Measurements from ENCODE around the gene ERC1.

GRCh38 chr12:1500095-1500801 is 509.2 kb downstream of the ERC1 start:
- TF ChIP-seq EZH2phosphoT487 (IDR thresholded peaks at IDR 0.05; ENCODE audit: borderline replicate concordance, low read length) (no peak), CTCF (IDR thresholded peaks at IDR 0.05; ENCODE audit: low read depth, low read length, poor library complexity, severe bottlenecking) (no peak)

All from DOHH2 (cell line).